GM12891 (cell line): ENCODE measurements around the gene IQCN.

Source experiments
- POLR2A ChIP-seq: IDR thresholded peaks from 2 replicates; pipeline ENCODE4 v1.6.1; 2011; ENCODE audit warnings: low read depth, low read length, control low read depth
- POLR2AphosphoS5 ChIP-seq: IDR thresholded peaks from 2 replicates; pipeline ENCODE4 v1.6.1; 2011; ENCODE audit warnings: low read depth, low read length, control low read depth
- SPI1 ChIP-seq: IDR thresholded peaks from 2 replicates; pipeline ENCODE4 v1.6.1; 2011; ENCODE audit warnings: low read depth, low read length, control low read depth

DNA sequence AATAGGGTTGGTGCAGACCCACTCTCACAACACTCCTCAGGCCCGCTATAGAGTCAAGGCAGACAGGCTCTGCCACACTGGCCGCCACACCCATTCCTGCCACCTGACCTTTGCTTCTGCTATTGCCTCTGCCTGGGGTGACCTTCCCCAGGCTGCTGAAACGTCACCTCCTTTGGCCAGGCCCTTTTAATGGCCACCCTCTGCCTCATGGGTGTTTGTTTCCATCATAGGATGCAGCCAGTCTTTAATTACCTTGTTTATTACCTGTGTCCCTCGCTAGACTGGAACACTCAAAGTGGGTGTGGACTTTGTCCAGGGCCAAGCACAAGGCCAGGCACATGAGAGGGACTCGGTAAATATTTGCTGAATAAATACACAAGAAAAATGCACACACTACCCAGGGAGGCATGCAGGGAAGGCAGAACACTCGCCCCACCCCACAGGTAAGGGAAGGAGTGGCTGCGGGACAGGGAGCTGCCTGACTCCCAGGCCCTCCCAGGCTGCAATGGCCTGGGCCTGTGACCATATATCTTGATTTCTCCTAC lies 45.4 kb upstream of the IQCN start:
- TF ChIP-seq POLR2A, result no peak
- TF ChIP-seq POLR2AphosphoS5, result no peak
- TF ChIP-seq SPI1, result no peak
